Thyroid gland (tissue), 4 donors: ENCODE results near the gene RIC8A. TPM values are rescaled to one million over a fixed set of nuclear protein-coding genes. Genes with fewer than 3 reads are reported as not detected.
"Not testable (repeated sequence)": the region's sequence is repeated elsewhere in the genome, so short reads cannot be mapped to it uniquely, and the experiment has no call there.

Source experiments
- DNase-seq, 2 donors: peaks; one replicate each; pipeline ENCODE4 v3.0.0-alpha.2; 2019
- H3K27ac ChIP-seq, 3 donors: fragments of 200-600 bp; sonication (generic); 1 replicate in 2 of 3; 2 replicates in 1 of 3; pipeline ENCODE4 v1.5.1; 2016 to 2019; ENCODE audit warnings: mild to moderate bottlenecking in 1 of 3, moderate library complexity in 1 of 3
- H3K27me3 ChIP-seq: fragments of 200-600 bp; sonication (generic); one replicate; pipeline ENCODE4 v1.5.1; 2019
- H3K36me3 ChIP-seq, 2 donors: fragments of 200-600 bp; sonication (generic); one replicate each; pipeline ENCODE4 v1.5.1; 2016 to 2019
- H3K4me1 ChIP-seq, 2 donors: fragments of 200-600 bp; sonication (generic); one replicate each; pipeline ENCODE4 v1.5.1; 2017 to 2019
- H3K4me3 ChIP-seq, 3 donors: fragments of 200-600 bp; sonication (generic); replicated peaks in 1 of 3; 1 replicate in 2 of 3; 2 replicates in 1 of 3; pipeline ENCODE4 v1.5.1; 2016; ENCODE audit warnings: mild to moderate bottlenecking in 1 of 3
- H3K9me3 ChIP-seq: fragments of 200-600 bp; sonication (generic); one replicate; pipeline ENCODE4 v1.5.1; 2017
- CTCF ChIP-seq, 6 experiments: fragments of 200-600 bp in 3 of 6; fragments of 450-650 bp in 3 of 6; sonication (generic) in 3 of 6; IDR thresholded peaks; one replicate each; pipeline ENCODE4 v1.5.1; 2016 to 2019; ENCODE audit warnings: antibody characterized with exemption in 6 of 6, mild to moderate bottlenecking in 2 of 6, inconsistent platforms in 1 of 6, moderate library complexity in 1 of 6
- POLR2A ChIP-seq, 2 donors: fragments of 450-650 bp; IDR thresholded peaks; one replicate each; pipeline ENCODE4 v1.6.1; 2017; ENCODE audit warnings: antibody characterized with exemption in 2 of 2, mild to moderate bottlenecking in 2 of 2, moderate library complexity in 1 of 2
- WGBS, 2 donors: methylation state at CpG; one replicate each; pipeline ENCODE4 v1.1.5; 2017; 5-methylcytosine and 5-hydroxymethylcytosine counted together
- intact Hi-C: fragments of 100-400 bp; cut with DNase I; formaldehyde crosslinking; loops from one replicate; pipeline ENCODE4 v1.15.1; 2023
- total RNA-seq, 4 donors: library from RNA; depleted of rRNA; stranded (reverse); fragments of >200 nt; gene quantifications; one replicate each; pipeline ENCODE4 v1.2.3, GENCODE V29; 2016

RIC8A gene
- total RNA-seq, 4 donors from 2014 or later, result 65.8 to 128 (median 99.8) TPM

- no peak for DNase-seq
- peak overlapping the region; percentile 61 to 93 (median 71) for H3K4me3 ChIP-seq
- 6 to 7% methylated on average over 13 of the region's 13 CpGs for WGBS, 2 donors
These were observed 28.1 kb downstream of the RIC8A start for GRCh38 chr11:235609-235996.

GRCh38 chr11:235997-236773, 28.7 kb downstream of the RIC8A start, which contains the start of gene SIRT3:
SIRT3 (minus strand) TSS chr11:236342; CDS start chr11:236328, 14 bp downstream.
- Histone ChIP-seq H3K27ac (peak within 1 kb of the TSS; percentile 96 to 99 (median 96)), H3K27me3 (no peaks in the 10 kb centered on the region), H3K4me1 (peaks cover 17 to 18% of the 10 kb centered on the region in 2 donors), H3K9me3 (no peaks in the 10 kb centered on the region), H3K4me3 (peak within 1 kb of the TSS; percentile 73 to 93 (median 83)), H3K36me3 (peaks cover 0 to 9% of the 10 kb centered on the region in 2 donors)
- WGBS, 2 donors, result 0 to 2% methylated on average over 19 to 22 of the region's 70 CpGs
- TF ChIP-seq POLR2A (IDR thresholded peaks at IDR 0.05), result peak in 1 of 2 donors; percentile 72
- TF ChIP-seq CTCF (IDR thresholded peaks at IDR 0.05), result peak in 4 of 6 experiments; percentile 34 to 63 (median 41)
- DNase-seq, result peak; percentile 83 to 86
- intact Hi-C loops, result loop anchor here (5.0 kb wide), 1 partner anchor 34 kb away; no protein-coding TSS in a partner anchor

More at GRCh38 chr11:235609-235996, 28.1 kb downstream of the RIC8A start:
- no peaks in the 10 kb centered on the region for H3K9me3 ChIP-seq
- H3K4me1 ChIP-seq, result peaks cover 17 to 18% of the 10 kb centered on the region in 2 donors
- intact Hi-C loops, result loop anchor here (5.0 kb wide), 1 partner anchor 33 kb away; no protein-coding TSS in a partner anchor
- H3K36me3 ChIP-seq, result peaks cover 0 to 5% of the 10 kb centered on the region in 2 donors
- no peak for TF ChIP-seq POLR2A (IDR thresholded peaks at IDR 0.05)
- TF ChIP-seq CTCF (IDR thresholded peaks at IDR 0.05), result no peak
- no peaks in the 10 kb centered on the region for H3K27me3 ChIP-seq
- peak overlapping the region; percentile 70 to 96 (median 72) for H3K27ac ChIP-seq

GRCh38 chr11:236774-237767, 29.6 kb downstream of the RIC8A start, which contains the start of gene PSMD13:
PSMD13 (plus strand) TSS chr11:236976; CDS start chr11:237050, 74 bp downstream.
- Histone ChIP-seq H3K4me3 (peak within 1 kb of the TSS; percentile 73 to 93 (median 83)), H3K9me3 (no peaks in the 10 kb centered on the region), H3K4me1 (peaks cover 17 to 18% of the 10 kb centered on the region in 2 donors), H3K27me3 (no peaks in the 10 kb centered on the region), H3K36me3 (peaks cover 0 to 9% of the 10 kb centered on the region in 2 donors), H3K27ac (peak within 1 kb of the TSS; percentile 96 to 99 (median 96))
- DNase-seq, result peak; percentile 86 to 87
- intact Hi-C loops, result loop anchor here (5.0 kb wide), 1 partner anchor 35 kb away; no protein-coding TSS in a partner anchor
- TF ChIP-seq POLR2A (IDR thresholded peaks at IDR 0.05), result peak in 1 of 2 donors; percentile 74
- no peak for TF ChIP-seq CTCF (IDR thresholded peaks at IDR 0.05)
- 2 to 8% methylated on average over 13 to 56 of the region's 62 CpGs for WGBS, 2 donors

GRCh38 chr11:238346-238745, 30.8 kb downstream of the RIC8A start:
- not testable (repeated sequence) for H3K9me3 ChIP-seq, DNase-seq, H3K27me3 ChIP-seq, H3K27ac ChIP-seq, H3K4me3 ChIP-seq
- H3K36me3 ChIP-seq, result peaks cover 11 to 13% of the 10 kb centered on the region in 2 donors
- 90 to 91% methylated on average over 7 of the region's 7 CpGs for WGBS, 2 donors
- peaks cover 17 to 18% of the 10 kb centered on the region in 2 donors for H3K4me1 ChIP-seq
- intact Hi-C loops, result loop anchor here (5.0 kb wide), 1 partner anchor 36 kb away; no protein-coding TSS in a partner anchor

GRCh38 chr11:240315-240714, 32.8 kb downstream of the RIC8A start:
- Histone ChIP-seq H3K27ac (no peak overlapping the region), H3K4me1 (peaks cover 15% of the 10 kb centered on the region in 2 donors), H3K36me3 (peaks cover 21 to 26% of the 10 kb centered on the region in 2 donors), H3K27me3 (no peaks in the 10 kb centered on the region), H3K9me3 (no peaks in the 10 kb centered on the region), H3K4me3 (no peak overlapping the region)
- intact Hi-C loops, result no loop called here
- DNase-seq, result no peak
- TF ChIP-seq CTCF (IDR thresholded peaks at IDR 0.05) (no peak), POLR2A (IDR thresholded peaks at IDR 0.05) (no peak)
- WGBS, 2 donors, result 65 to 76% methylated on average over 1 of the region's 1 CpG
